Tibial artery (tissue), 4 donors: ENCODE measurements around the gene UNC80.

Source experiments
- DNase-seq, 2 donors: peaks; one replicate each; pipeline ENCODE4 v3.0.0-alpha.2; 2019
- H3K27ac ChIP-seq, 2 donors: fragments of 200-600 bp; sonication (generic) in 1 of 2; 1 replicate in 1 of 2; 2 replicates in 1 of 2; pipeline ENCODE4 v1.5.1; 2018 to 2019; ENCODE audit warnings: mild to moderate bottlenecking in 1 of 2
- H3K27me3 ChIP-seq, 2 donors: fragments of 200-600 bp; sonication (generic) in 1 of 2; one replicate each; pipeline versions ENCODE4 v1.5.1 to v1.6.0; 2016 to 2019
- H3K36me3 ChIP-seq, 3 donors: fragments of 200-600 bp; sonication (generic) in 2 of 3; one replicate each; pipeline ENCODE4 v1.5.1; 2016 to 2019; ENCODE audit warnings: mild to moderate bottlenecking in 2 of 3
- H3K4me1 ChIP-seq, 4 donors: fragments of 200-600 bp; sonication (generic) in 2 of 4; 1 replicate in 3 of 4; 2 replicates in 1 of 4; pipeline ENCODE4 v1.5.1; 2016 to 2019
- H3K4me3 ChIP-seq, 2 donors: fragments of 200-600 bp; sonication (generic) in 1 of 2; 1 replicate in 1 of 2; 2 replicates in 1 of 2; pipeline ENCODE4 v1.5.1; 2018 to 2019; ENCODE audit warnings: mild to moderate bottlenecking in 2 of 2
- H3K9me3 ChIP-seq, 3 donors: fragments of 200-600 bp; sonication (generic) in 1 of 3; one replicate each; pipeline ENCODE4 v1.5.1; 2016 to 2019
- CTCF ChIP-seq, 2 experiments: fragments of 200-600 bp in 1 of 2; fragments of 450-650 bp in 1 of 2; IDR thresholded peaks; one replicate each; pipeline ENCODE4 v1.5.1; 2017 to 2019; ENCODE audit warnings: antibody characterized with exemption in 2 of 2, mild to moderate bottlenecking in 1 of 2, moderate library complexity in 1 of 2
- intact Hi-C: fragments of 100-400 bp; cut with DNase I; formaldehyde crosslinking; loops from one replicate; pipeline ENCODE4 v1.15.0; 2023; ENCODE audit warnings: low total_unique reads

Gene UNC80

GRCh38 chr2:210035679-210036078 is 264.0 kb downstream of the UNC80 start:
- H3K27ac ChIP-seq, result no peak overlapping the region
- no peaks in the 10 kb centered on the region for H3K27me3 ChIP-seq
- peaks cover 0 to 13% (median 0%) of the 10 kb centered on the region in 3 donors for H3K36me3 ChIP-seq
- H3K4me3 ChIP-seq, result no peak overlapping the region
- no peak for TF ChIP-seq CTCF (IDR thresholded peaks at IDR 0.05)
- H3K9me3 ChIP-seq, result no peaks in the 10 kb centered on the region
- no peaks in the 10 kb centered on the region for H3K4me1 ChIP-seq
- no peak for DNase-seq
- intact Hi-C loops, result no loop called here

GRCh38 chr2:210038078-210038477 is 266.4 kb downstream of the UNC80 start:
- no peak for TF ChIP-seq CTCF (IDR thresholded peaks at IDR 0.05)
- H3K27ac ChIP-seq, result no peak overlapping the region
- H3K4me3 ChIP-seq, result no peak overlapping the region
- no peaks in the 10 kb centered on the region for H3K4me1 ChIP-seq
- peaks cover 4 to 16% (median 10%) of the 10 kb centered on the region in 3 donors for H3K36me3 ChIP-seq
- DNase-seq, result no peak
- intact Hi-C loops, result no loop called here
- no peaks in the 10 kb centered on the region for H3K27me3 ChIP-seq
- H3K9me3 ChIP-seq, result no peaks in the 10 kb centered on the region

- H3K27me3 ChIP-seq, result no peaks in the 10 kb centered on the region
- H3K9me3 ChIP-seq, result peaks cover 0 to 7% (median 0%) of the 10 kb centered on the region in 3 donors
- H3K36me3 ChIP-seq, result peaks cover 20 to 40% (median 27%) of the 10 kb centered on the region in 3 donors
- no peak for TF ChIP-seq CTCF (IDR thresholded peaks at IDR 0.05)
- H3K27ac ChIP-seq, result no peak overlapping the region
- intact Hi-C loops, result no loop called here
- H3K4me1 ChIP-seq, result no peaks in the 10 kb centered on the region
- H3K4me3 ChIP-seq, result no peak overlapping the region
- no peak for DNase-seq
Observed at GRCh38 chr2:210046851-210047500, 275.3 kb downstream of the UNC80 start.
